A673 (cell line): ENCODE data around the gene HDGF.

Source experiments
- EZH2 ChIP-seq: fragments of 200-600 bp; sonication (generic); IDR thresholded peaks from 2 replicates; pipeline ENCODE4 v1.6.1; 2017; ENCODE audit warnings: borderline replicate concordance, low read depth, mild to moderate bottlenecking, mixed read lengths, antibody characterized with exemption, low read length; ENCODE audit not compliant: poor library complexity, severe bottlenecking
- TF ChIP-seq, protein P1 (sequence below): fragments of 300-800, 200-600 bp; sonication (generic); conservative IDR thresholded peaks from 2 replicates; pipeline ENCODE4 v1.5.1; 2017; ENCODE audit warnings: low read depth, mild to moderate bottlenecking, antibody characterized with exemption, low read length, moderate library complexity, mixed read lengths

DNA sequence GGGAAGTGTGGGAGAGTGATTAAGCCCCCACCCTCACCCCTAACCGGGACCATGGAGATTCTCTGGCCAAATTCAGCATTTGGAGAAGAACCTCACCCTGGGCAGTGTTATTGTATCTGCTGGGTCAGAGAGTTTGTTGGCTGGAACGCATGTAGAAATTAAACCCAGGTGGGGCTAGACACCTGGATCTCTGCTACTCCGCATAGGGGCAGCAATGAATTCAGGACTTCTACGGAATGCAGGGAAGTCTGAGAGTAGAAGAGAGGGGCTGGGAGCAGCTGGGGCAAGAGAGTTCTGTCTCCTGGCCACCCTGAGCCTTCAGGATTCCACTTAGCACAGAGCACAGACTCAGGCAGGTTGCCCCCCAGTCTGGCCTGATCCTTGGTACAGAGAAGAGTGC lies 42.4 kb downstream of the HDGF start:
- TF ChIP-seq, protein P1, sequence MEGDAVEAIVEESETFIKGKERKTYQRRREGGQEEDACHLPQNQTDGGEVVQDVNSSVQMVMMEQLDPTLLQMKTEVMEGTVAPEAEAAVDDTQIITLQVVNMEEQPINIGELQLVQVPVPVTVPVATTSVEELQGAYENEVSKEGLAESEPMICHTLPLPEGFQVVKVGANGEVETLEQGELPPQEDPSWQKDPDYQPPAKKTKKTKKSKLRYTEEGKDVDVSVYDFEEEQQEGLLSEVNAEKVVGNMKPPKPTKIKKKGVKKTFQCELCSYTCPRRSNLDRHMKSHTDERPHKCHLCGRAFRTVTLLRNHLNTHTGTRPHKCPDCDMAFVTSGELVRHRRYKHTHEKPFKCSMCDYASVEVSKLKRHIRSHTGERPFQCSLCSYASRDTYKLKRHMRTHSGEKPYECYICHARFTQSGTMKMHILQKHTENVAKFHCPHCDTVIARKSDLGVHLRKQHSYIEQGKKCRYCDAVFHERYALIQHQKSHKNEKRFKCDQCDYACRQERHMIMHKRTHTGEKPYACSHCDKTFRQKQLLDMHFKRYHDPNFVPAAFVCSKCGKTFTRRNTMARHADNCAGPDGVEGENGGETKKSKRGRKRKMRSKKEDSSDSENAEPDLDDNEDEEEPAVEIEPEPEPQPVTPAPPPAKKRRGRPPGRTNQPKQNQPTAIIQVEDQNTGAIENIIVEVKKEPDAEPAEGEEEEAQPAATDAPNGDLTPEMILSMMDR: no peak
- no peak for TF ChIP-seq EZH2
